HepG2 (cell line): ENCODE data around the gene OXLD1. TPM values are rescaled to one million over a fixed set of nuclear protein-coding genes. Genes with fewer than 3 reads are reported as not detected.

ENCODE experiments used
- BRCA1 ChIP-seq: sonication (generic); formaldehyde crosslinking; IDR thresholded peaks from 2 replicates; pipeline ENCODE4 v1.4.0; 2020; ENCODE audit warnings: missing genetic modification reagents
- FOXP4 ChIP-seq: sonication (generic); formaldehyde crosslinking; IDR thresholded peaks from 2 replicates; pipeline ENCODE4 v1.4.0; 2020; ENCODE audit warnings: missing genetic modification reagents
- GABPA ChIP-seq, 2 experiments: IDR thresholded peaks; 2 replicates each; pipeline ENCODE4 v1.6.1; 2011 to 2016; ENCODE audit warnings: low read depth in 2 of 2, low read length in 1 of 2, missing biosample characterization in 1 of 2, missing genetic modification characterization in 1 of 2
- GATA4 ChIP-seq: sonication (generic); IDR thresholded peaks from 2 replicates; pipeline ENCODE4 v1.6.1; 2016; ENCODE audit warnings: antibody characterized with exemption, low read depth, borderline replicate concordance
- MED1 ChIP-seq: sonication (generic); formaldehyde crosslinking; IDR thresholded peaks from 2 replicates; pipeline ENCODE4 v1.4.0; 2020; ENCODE audit warnings: missing genetic modification reagents
- MTA1 ChIP-seq: sonication (generic); formaldehyde crosslinking; IDR thresholded peaks from 2 replicates; pipeline ENCODE4 v1.4.0; 2020; ENCODE audit warnings: missing genetic modification reagents, mild to moderate bottlenecking, borderline replicate concordance
- NFATC3 ChIP-seq: sonication (generic); formaldehyde crosslinking; IDR thresholded peaks from 2 replicates; pipeline ENCODE4 v1.5.1; 2020; ENCODE audit warnings: mild to moderate bottlenecking, missing genetic modification reagents
- PAXIP1 ChIP-seq: sonication (generic); formaldehyde crosslinking; conservative IDR thresholded peaks from 2 replicates; pipeline ENCODE4 v1.4.0; 2020; ENCODE audit warnings: mild to moderate bottlenecking, missing genetic modification reagents, moderate library complexity
- RARG ChIP-seq: sonication (generic); formaldehyde crosslinking; IDR thresholded peaks from 2 replicates; pipeline ENCODE4 v1.4.0; 2020; ENCODE audit warnings: low read depth, mild to moderate bottlenecking, missing genetic modification reagents
- SP1 ChIP-seq, 2 experiments: fragments of 450-650 bp in 1 of 2; sonication (generic) in 1 of 2; formaldehyde crosslinking in 1 of 2; IDR thresholded peaks; 2 replicates each; pipeline versions ENCODE4 v1.4.0 to v1.6.1; 2016 to 2020; ENCODE audit warnings: missing genetic modification reagents in 1 of 2
- ZC3H4 ChIP-seq: sonication (generic); formaldehyde crosslinking; IDR thresholded peaks from 2 replicates; pipeline ENCODE4 v1.4.0; 2020; ENCODE audit warnings: missing genetic modification reagents, borderline replicate concordance
- ZFP36 ChIP-seq: fragments of 150-350 bp; IDR thresholded peaks from 2 replicates; pipeline ENCODE4 v1.6.1; 2018; ENCODE audit warnings: borderline replicate concordance, low read length, low read depth; ENCODE audit not compliant: partially characterized antibody
- ZMYM3 ChIP-seq: sonication (generic); formaldehyde crosslinking; IDR thresholded peaks from 2 replicates; pipeline ENCODE4 v1.5.1; 2020; ENCODE audit warnings: mild to moderate bottlenecking, missing genetic modification reagents
- ZNF567 ChIP-seq: sonication (generic); formaldehyde crosslinking; IDR thresholded peaks from 2 replicates; pipeline ENCODE4 v1.8.1; 2023; ENCODE audit warnings: mild to moderate bottlenecking, missing genetic modification reagents, borderline replicate concordance
- ZNF639 ChIP-seq: conservative IDR thresholded peaks from 2 replicates; pipeline ENCODE4 v1.6.1; 2018; ENCODE audit warnings: missing genetic modification reagents
- ZNF879 ChIP-seq: sonication (generic); formaldehyde crosslinking; IDR thresholded peaks from 2 replicates; pipeline ENCODE4 v1.8.1; 2023; ENCODE audit warnings: missing genetic modification reagents
- ZSCAN21 ChIP-seq: sonication (generic); formaldehyde crosslinking; IDR thresholded peaks from 2 replicates; pipeline ENCODE4 v1.8.0; 2022; ENCODE audit warnings: mild to moderate bottlenecking, missing genetic modification reagents, moderate library complexity, borderline replicate concordance
- polyA plus RNA-seq, 8 experiments: library from polyadenylated mRNA; depleted of rRNA in 3 of 8; stranded (reverse) in 7 of 8; unstranded in 1 of 8; fragments of >200 nt; fragmentation: Illumina TruSeq in 4 of 8; extraction: Trizol in 4 of 8; gene quantifications; 2 replicates each; pipeline versions ENCODE4 v1.2.1 to v1.2.3, GENCODE V29; 2011 to 2016; ENCODE audit warnings: low read depth in 4 of 8, missing spikeins in 1 of 8, mixed read lengths in 1 of 8; ENCODE audit not compliant: insufficient read depth in 1 of 8
- total RNA-seq, 5 experiments: library from RNA; depleted of rRNA; stranded (reverse); fragments of >200 nt; fragmentation: Illumina TruSeq; extraction: Trizol; gene quantifications; 2 replicates each; pipeline ENCODE4 v1.2.3, GENCODE V29; 2016; ENCODE audit warnings: low read depth in 1 of 5
- TF ChIP-seq, protein P1 (sequence below): IDR thresholded peaks from 2 replicates; pipeline ENCODE4 v1.6.1; 2016
- TF ChIP-seq, protein P2 (sequence below): sonication (generic); formaldehyde crosslinking; IDR thresholded peaks from 2 replicates; pipeline ENCODE4 v1.5.0; 2020; ENCODE audit warnings: missing genetic modification reagents, mild to moderate bottlenecking, borderline replicate concordance

Gene OXLD1
- total and polyA plus RNA-seq, 2 of the 13 experiments (the other 11 are each of a cell fraction or from before 2014, with no cell fraction given), result 27.1 to 37.5 TPM

GRCh38 chr17:81652906-81653771 is 13.3 kb downstream of the OXLD1 start (continued):
- TF ChIP-seq ZFP36, result no peak
- no peak for TF ChIP-seq SP1 (IDR thresholded peaks at IDR 0.05)
- no peak for TF ChIP-seq SP1 (CRISPR knock-in tag; IDR thresholded peaks at IDR 0.05)
- no peak for TF ChIP-seq MTA1
- 0 out of 2 replicates have a peak, but pooled peaks have one; percentile 54 for TF ChIP-seq ZNF567
- no peak for TF ChIP-seq BRCA1 (CRISPR knock-in tag)
- TF ChIP-seq ZMYM3, result no peak
- TF ChIP-seq MED1, result no peak
- TF ChIP-seq ZNF879 (CRISPR knock-in tag), result no peak
- TF ChIP-seq, protein P1, sequence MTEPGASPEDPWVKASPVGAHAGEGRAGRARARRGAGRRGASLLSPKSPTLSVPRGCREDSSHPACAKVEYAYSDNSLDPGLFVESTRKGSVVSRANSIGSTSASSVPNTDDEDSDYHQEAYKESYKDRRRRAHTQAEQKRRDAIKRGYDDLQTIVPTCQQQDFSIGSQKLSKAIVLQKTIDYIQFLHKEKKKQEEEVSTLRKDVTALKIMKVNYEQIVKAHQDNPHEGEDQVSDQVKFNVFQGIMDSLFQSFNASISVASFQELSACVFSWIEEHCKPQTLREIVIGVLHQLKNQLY, result no peak
- TF ChIP-seq ZSCAN21 (CRISPR knock-in tag), result no peak
- TF ChIP-seq GATA4, result no peak
- no peak for TF ChIP-seq ZNF639 (CRISPR knock-in tag)
- 0 out of 2 replicates have a peak, but pooled peaks have one; percentile 39 for TF ChIP-seq PAXIP1
- no peak for TF ChIP-seq RARG (CRISPR knock-in tag)
- TF ChIP-seq NFATC3 (CRISPR knock-in tag), result no peak
- TF ChIP-seq, protein P2, sequence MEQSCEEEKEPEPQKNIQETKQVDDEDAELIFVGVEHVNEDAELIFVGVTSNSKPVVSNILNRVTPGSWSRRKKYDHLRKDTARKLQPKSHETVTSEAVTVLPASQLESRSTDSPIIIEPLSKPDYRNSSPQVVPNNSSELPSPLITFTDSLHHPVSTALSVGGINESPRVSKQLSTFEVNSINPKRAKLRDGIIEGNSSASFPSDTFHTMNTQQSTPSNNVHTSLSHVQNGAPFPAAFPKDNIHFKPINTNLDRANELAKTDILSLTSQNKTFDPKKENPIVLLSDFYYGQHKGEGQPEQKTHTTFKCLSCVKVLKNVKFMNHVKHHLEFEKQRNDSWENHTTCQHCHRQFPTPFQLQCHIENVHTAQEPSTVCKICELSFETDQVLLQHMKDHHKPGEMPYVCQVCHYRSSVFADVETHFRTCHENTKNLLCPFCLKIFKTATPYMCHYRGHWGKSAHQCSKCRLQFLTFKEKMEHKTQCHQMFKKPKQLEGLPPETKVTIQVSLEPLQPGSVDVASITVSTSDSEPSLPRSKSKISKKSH (CRISPR knock-in tag), result no peak
- peak; percentile 21; the same call in 1 of the 2 replicates for TF ChIP-seq GABPA (IDR thresholded peaks at IDR 0.05; ENCODE audit: low read depth, low read length)
- no peak for TF ChIP-seq GABPA (CRISPR knock-in tag; IDR thresholded peaks at IDR 0.05; ENCODE audit: low read depth)
- no peak for TF ChIP-seq ZC3H4 (CRISPR knock-in tag)
- 0 out of 2 replicates have a peak, but pooled peaks have one; percentile 15 for TF ChIP-seq FOXP4 (CRISPR knock-in tag)
